NCI-H524 (cell line): Measurements from ENCODE around the gene ADGRB2.

Experiments
- DNase-seq, 2 experiments: peaks; one replicate each; lab custom pipeline; 2025; lab: John Stamatoyannopoulos, UW

The ADGRB2 gene

GRCh38 chr1:31679091-31679490 is 85.0 kb downstream of the ADGRB2 start:
- DNase-seq = no peak

GRCh38 chr1:31678681-31679080 is 85.5 kb downstream of the ADGRB2 start:
- DNase-seq = no peak

DNA sequence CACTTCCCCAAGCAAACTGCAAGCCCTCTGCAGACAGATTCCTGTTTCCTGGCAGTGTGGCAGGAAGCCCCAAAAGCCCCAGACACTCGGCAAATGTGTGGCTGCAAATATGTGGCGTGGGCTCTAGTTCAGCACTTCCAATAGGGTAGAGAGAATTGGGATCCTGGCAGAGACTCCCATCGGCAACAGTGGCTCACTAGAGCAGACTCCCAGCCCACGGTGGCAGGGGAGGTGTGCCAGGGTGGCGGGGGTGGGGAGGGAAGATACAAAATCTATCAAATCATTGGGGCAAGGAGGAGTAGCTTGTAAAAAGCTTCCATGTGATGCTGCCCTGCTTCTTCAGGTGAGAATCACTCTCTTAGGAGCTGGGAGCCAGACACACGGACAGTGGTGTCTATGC is 86.2 kb downstream of the ADGRB2 start:
- no peak for DNase-seq

DNA sequence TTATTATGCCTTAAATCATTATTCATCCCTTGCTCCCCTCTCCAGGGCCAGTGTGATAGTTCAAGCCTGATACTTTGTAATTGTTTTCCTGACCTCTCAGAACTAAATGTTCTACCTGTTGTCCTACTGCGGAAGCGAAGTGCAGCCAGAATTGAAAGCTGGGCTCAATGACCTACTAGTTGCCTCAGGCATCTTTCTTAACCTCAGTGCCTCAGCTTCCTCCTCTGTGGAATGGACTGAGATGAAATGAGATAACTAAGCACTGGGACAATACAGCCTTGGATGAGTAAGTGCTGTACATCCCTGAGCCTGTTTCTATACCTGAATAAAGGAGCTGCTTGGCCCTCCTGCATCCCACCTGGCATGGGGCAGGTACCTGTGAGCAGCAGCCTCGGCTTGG is 86.7 kb downstream of the ADGRB2 start:
- DNase-seq = no peak
